Hematopoietic multipotent progenitor cell treated with erythropoietin and hydrocortisone succinate and interleukin-3 and kit ligand, for 6 days (in vitro differentiated cells): ENCODE data around the gene RBM19.

Experiments used
- DNase-seq: peaks from one replicate; pipeline ENCODE4 v3.0.0-alpha.2; 2015

Gene RBM19

DNA sequence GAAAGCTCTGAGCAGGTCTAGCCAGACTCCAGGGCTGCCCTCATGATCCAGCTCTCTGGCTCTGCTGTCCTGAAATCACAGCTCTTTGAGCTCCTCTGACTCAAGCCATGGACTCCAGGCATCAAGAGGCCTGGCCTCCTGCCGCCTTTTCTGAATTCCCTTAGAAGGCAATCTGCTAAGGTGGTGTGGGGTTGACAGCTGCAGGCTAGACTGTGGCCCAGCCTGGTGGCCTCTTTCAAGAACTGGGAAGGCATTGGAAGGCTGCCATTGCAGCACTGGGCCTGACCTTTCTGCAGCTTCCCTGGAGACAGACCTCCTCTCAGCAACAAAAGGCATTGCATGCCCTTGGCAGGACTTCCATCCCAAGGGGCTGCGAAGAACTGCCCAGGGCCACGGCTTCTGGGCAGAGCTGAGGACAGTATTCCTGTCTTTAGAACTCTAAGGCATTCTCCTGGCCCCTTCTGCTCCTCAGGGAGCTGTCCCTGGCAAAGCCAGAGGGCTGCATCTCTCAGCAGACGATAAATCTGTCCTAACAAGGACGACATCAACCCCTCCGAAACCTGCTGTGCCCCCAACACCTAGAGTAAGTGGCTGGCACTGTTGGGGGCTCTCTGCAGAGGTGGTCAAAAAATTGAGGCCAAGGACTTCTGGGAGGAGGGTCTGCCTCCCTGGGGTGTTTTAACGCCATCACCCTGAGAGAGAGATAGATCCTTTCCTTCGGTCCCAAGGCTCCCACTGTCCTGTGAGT lies 115.6 kb downstream of the RBM19 start:
- DNase-seq: no peak

DNA sequence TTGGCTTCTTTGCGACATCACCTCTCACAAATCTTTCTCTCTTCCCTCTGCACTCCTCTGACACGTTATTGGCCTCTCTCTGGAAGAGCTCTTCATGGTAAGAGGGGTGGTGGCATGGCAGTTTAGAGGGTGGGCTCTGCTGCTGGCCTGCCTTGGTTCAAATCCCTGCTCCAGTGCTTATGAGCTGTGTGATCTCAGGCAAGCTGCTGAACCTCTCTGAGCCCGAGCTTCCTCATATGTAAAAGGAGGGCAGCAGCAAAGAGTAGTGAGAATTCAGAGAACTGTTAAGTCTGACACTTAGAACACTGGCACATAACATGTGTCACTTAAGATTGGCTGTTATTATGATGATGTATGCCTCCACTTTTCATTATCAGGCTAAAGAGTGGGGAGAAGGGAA lies 118.3 kb downstream of the RBM19 start:
- no peak for DNase-seq

DNA sequence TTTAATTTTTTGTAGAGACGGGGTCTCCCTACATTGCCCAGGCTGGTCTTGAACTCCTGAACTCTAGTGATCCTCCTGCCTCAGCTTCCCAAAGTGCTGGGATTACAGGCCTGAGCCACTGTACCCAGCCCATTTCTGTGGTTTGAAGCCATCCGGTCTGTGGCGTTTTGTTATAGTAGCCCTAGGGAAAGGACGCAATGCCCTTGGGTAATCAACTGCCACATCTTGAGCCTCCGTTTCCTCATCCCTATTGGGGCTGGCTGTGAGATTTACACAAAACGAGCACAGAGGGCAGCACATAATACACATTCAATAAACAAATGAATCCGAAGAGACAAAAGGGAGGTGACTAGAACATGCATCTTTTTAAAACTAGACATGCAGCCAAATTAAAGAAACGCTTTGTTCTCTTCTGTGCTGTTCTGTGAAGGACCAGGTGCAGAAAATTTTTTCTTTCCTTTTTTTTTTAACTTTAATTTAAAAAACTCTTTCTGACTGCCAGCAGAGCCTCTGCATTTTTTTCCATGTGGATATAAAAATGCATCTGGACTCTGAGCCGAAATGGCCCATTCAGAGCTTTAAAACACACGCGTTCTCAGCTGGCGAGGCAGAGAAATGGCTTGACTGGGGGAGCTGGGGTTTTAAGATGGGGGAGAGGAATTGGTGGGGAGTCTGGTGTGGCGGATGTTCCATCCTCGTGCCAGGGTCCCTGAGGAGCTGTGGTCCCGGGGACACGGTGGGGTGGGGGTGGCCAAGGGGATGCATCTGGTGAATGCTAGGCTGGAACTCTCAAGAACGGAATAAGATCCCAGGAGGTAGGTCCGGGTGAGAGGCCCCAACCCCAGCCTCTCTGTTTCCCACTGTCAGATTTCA lies 119.0 kb downstream of the RBM19 start:
- no peak for DNase-seq

DNA sequence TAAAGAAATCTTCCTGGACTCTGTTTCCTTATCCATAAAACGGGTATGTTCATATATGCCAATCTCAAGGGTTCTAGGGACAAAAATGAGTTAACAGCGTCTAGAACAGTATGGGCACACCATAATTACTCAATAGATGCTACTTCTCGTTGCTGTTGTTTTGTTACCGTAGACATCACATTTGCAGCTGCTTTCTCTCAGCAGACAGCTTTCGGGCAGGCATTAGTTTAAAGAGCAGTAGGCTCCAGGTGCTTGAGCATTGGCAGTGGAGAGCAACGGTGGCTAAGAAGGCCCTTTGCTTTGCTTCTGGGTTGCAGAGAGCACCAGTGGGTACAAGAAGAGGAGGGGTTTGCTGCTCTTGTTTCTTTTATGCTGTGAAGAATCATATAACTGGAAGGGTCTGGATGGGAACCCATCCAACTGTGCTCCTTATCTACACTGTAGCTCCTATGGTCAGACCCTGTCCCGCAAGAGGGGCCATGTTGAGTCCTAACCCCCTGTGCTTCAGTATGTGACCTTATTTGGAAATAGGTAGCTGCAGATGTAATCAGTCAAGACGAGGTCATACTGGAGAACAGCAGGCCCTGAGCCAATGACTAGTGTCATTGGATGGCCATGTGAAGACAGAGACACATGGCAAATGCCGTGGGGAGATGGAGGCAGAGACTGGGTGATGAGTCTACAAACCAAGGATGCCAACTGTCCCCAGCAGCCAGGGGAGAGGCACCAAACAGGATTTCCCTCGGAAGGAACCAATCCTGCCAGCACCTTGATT lies 120.0 kb downstream of the RBM19 start:
- DNase-seq: no peak

DNA sequence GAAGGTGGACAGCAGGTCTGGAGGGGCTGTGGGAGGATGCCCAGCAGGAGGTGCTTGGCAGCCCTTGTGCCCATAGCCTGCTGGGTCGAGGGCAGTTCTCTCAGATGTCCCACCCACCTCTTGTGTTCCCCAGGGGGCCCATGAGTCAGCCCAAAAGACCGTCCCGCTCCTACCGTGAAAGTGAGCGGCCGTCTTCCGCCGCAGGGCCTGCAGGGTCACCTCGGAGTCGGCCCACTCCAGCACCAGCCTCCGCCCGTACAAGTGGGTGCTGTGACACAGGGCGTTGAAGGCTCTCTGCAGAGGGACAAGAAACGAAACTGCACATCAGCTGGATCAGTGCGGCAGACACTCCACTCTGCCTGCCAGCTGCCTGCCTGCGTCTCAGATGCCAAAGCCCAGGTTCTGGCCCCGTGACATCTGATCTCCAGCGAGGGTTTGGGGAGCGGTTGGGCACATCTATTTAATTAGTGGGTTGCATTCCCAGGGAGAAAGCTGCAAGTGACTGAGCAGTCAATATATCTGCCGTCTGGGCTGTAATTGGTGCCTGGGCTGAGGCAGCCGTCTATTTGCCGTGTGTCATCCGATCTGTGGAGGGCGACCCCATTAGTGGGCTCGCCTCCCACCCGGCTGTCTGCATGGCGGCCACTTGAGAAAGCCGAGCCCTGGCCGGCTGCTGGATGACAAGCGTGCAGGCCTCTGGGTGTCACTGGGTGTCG lies 121.5 kb downstream of the RBM19 start:
- DNase-seq: no peak

DNA sequence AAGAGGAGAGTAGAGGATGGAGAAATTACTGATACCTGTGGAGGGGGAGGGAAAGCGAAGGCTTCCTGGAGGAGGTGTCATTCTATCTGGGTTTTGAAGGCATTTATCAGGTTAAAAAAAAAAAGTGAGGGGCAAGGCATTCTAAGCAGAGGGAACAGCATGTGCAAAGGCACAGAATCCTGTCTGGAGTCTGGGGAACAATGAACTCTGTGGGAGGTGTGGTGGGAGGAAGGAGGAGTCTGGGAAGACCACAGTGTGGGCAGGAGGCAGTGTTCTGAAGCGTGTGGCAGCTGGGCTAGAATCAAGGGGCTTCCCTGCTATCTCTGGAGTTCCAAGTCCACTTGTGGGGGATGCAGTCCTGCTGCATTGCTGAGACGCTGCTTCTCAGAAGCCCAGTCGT lies 123.4 kb downstream of the RBM19 start:
- no peak for DNase-seq

DNA sequence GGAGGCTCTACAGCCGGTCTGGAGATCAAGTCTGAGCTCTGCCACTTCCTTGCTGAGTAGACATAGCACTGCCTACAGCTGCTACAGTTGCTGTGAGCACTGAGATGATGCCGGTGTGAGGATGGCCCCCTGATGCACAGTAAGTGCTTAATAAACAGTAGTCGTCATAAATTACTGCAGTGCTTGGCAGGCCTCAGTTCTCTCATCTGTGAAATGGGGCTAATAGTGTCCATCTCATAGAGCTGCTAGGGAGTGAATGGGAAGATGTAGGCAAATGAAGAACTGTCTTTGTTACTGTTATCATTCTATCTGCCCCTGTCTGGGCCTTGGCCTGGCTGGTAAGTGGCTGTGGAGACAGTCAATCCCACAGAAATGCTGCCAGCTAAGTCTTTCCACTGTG lies 124.3 kb downstream of the RBM19 start:
- no peak for DNase-seq

DNA sequence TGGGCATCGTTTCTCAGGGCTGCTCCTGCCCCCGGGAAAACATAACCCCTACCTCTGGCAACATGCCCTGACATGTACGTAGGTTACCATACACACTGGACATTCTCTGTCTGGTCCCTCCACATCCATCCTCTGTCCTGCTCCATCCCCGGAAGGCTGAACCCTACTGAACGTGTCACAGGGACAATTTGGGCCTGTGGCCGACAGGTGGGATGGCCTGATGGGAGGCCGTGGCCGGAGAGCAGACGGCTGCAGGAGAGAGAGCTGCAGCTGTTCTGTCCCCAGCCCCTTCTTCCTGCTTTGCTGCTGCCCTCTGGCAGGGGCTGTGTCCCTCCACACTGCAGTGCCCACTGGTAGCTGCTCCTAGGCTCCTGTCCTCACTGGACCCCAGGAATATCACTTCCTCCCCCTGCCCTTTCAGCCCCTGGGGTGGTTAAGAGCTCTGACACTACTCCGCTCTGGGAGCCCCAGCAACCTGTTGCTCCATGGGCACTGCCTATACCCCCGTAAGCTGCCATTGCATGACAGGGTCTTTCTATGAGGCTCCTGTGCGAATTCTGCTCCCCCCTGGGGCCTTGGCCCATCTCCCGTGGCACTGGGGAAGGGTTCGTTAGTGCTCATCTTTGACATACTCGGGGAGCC lies 125.6 kb downstream of the RBM19 start:
- DNase-seq: no peak

DNA sequence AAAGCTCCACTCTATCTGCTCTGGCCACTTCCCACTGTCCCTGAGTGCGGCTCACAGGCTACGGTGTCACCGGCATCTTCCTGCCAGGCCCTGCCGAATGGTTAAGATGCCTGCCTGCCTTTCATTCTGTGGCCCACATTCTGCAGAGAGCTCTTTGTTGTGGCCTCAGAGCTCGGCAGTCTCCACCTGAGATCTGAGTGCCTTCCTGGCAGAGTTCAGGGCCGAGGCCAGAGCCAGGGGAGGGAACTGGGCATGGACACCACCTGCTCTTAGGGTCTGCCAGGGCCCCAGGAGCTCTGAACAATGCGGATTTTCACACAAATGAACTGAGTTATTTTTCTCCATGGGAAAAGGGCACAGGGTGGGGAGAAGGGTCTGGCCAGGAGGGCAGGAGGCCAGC lies 127.2 kb downstream of the RBM19 start:
- no peak for DNase-seq

DNA sequence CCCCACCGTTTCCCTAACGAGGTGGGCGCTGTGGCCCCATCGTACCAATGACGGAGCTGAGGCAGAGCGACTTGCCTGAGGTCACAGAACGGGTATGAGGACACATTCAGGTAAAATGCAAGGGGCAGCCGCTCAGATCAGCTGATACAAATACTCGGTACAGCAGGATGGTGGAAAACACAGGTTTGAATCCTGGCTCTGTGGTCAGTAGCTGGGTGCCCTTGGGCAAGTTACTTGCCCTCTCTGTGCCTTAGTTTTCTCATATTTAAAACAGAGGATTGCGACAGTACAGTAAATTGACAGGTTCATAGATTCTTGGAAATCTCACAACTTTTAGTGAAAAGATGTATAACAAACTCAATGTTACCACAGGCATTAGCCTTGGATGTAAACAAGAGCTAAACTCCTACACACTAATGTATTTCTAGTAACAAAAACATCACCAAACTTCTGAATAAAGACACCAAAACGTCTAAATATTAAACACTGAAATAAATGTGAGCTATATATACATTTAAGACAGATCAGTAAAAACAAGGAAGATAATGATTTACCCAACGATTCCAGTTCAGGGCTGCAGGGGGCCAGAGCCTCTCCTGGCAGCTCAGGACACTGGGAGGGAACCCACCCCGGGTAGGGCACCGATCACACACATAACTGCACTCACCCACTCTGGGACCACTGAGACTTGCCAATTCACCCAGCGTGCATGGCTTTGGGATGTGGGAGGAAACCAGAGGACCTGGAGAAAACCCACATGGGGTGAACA lies 128.4 kb downstream of the RBM19 start:
- no peak for DNase-seq

DNA sequence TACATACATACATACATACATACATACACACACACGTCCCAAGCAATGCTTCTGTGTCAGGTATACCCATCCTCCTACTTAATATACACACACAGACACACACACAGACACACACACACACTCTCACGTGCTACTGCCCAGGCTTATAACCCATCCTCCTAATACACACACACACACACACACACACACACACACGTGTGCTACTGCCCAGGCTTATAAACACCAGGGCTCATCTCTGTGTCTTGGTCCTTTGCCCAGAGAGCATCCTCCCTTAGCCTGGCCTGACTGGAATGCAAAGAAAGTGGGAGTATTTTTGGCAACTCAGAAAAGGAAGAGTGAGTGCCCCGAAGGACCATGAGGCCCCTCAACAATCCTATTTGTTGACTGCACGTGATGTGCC lies 129.0 kb downstream of the RBM19 start:
- no peak for DNase-seq

DNA sequence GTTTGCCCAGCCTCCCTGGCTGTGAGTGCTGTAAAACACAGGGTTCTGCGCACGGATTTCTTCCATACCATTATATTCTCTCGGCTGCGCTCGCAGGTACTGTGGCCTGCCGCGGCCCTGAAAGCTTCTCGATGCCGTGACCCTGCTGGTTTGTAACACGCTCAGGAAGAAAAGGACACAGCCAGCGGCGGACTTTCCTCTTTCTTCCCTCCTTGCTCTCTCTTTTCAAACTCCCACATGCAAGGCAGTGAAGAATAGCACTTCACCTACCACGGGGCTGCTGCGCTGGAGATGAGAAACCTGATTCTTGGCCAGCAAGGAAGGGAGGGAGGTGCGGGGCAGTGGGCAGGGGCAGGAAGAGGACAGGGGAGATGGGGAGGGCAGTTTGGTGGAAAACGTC lies 130.2 kb downstream of the RBM19 start:
- no peak for DNase-seq

DNA sequence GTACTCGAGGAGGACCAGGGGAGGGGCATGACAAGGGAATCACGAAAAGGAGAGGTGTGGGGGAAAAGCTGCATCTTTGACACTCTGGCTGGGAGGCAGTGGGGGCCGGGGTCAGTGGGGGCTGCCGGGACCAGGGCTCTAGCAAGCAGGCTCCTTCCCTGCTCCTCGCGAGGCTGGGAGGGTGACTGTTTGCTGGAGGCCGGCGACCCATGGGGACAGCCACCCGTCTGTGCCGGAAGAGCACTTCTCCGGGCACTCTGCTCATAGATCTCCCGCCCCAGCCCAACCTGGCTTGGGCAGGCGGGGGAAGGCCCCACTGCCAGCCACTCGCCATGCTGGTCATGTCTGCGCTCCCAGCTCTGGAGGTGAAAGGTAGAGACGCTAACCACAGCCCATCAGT lies 130.7 kb downstream of the RBM19 start:
- DNase-seq: no peak

DNA sequence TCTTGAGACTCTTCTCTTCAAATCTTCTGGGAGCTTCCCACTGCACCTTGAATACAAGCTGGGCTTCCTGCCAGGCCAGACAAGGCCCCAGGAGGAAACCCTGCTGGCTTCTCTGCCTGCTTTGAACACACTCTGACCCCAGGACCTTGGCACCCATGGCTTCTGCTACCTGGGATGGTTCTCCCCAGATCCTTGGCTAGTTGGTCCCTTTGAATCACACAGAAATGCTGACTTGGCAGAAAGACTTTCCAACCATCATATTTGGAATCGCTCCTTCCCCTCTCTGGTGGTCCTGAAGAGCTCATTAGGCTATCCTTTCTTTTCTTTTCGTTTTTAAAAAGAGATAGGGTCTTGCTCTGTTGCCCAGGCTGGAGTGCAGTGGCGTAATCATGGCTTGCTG lies 132.7 kb downstream of the RBM19 start:
- no peak for DNase-seq

DNA sequence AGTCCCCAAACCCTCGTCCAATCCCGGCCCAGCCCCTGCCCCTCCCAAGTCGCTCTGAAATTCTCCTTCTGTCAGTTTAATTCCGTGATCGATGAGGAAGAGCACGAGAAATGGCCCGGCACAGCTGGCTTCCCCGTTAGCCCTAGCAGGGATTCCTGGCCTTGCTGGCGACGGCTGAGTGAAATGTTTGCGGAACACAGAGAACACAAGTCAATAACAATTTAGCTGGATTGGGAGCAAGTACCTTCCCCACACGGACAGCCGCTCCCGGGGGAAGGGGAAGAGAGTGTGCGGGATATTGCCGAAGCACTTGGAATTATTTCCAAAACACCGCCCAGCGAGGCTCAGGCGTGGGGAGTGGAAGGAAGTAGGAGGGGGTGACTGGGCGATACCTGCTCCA lies 134.6 kb downstream of the RBM19 start:
- DNase-seq: no peak

DNA sequence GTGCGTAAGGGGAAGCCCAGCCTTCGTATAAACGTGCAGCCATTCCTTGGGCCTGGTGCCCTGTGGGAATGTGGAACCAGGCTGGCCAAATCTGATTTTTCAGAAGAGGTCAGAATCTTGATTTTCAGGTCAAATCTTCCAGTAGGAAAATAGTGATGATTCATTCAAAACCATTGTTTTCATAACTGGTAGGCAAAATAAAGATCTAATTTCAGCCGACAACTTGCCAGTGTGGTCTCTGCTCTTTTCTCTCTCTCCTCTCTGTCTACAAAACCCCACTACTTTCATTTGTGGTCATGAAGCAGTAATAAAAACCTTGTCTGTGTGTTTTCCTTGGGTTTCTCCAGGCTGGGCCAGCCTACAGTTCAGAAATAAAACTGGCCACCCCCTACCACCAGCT lies 135.1 kb downstream of the RBM19 start:
- DNase-seq: no peak

DNA sequence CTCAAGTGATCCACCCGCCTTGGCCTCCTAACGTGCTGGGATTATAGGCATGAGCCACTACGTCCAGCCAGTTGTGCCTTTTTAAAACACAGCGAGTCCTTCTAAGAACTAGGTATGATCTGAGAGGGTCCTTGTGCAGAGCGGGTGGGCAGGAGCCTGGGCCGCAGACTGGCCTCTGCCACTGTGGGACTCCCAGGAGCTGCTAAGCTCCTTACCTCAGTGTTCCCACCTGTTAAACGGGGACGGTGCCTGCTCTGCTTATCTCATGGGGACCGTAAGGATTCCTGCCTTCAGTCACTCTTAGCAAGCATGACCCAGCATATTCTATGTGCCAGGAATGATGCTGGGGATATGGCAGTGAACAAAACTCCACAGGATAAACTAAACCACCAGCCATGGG lies 136.9 kb downstream of the RBM19 start:
- no peak for DNase-seq

DNA sequence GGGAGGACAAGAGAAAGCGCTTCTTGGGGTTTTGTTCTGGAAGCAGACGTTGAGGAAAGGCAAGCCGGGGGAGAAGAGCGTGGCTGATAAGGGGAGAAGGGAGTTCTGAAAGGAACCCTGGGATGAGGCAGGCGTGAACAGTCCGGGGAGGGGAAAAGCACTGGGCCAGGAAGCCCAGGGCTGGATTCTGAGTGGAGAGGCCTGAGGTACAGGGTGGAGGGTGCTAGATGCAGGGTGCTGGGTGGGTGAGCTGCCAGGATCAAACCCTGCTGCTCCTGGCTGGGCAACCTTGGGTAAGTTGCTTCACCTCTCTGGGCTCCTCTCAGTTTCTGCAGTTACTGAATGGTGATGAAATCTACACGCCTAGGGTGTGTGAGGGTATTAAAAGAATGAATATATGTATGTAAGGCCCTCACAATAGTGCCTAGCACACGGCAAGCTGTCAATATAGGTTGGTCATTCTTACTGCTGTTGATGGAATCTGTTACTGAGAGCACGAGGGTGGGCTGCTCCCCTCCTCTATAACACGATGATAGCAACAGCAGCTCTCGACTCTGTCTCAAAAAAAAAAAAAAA lies 138.5 kb downstream of the RBM19 start:
- DNase-seq: no peak

DNA sequence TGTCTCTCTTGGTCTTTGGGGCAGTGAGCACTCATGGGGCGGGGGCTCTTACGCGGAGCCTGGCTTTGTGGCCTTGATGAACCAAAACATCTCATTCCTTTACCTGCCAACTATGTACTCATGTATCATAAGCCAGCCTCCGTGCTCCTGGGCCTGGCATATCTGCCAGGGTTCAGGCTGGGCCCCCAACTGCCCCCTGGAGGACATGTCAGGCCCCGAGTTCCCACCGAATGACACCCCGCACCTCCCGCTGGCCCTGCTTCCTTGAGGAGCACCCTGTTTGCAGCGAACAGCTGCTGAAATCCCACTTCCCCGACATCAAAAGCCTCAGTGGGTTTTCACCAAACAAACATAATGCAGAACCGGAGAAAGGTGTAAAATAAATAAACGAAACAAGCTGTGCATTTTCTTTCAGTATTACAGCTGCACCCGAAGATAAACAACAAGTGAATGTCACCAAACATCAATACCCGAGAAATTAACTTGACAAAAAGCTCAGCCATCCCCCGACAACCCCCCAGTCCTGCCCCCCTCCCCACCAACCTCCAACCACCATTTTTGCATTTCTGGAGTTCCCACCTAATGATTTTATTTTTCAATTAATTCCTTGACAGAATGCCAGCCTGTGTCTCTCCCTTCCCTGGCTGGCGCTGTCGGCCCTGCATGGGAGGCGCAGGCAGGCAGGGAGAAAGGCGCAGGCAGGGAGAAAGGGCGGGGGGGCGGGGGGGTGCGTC lies 139.2 kb downstream of the RBM19 start:
- DNase-seq: no peak

DNA sequence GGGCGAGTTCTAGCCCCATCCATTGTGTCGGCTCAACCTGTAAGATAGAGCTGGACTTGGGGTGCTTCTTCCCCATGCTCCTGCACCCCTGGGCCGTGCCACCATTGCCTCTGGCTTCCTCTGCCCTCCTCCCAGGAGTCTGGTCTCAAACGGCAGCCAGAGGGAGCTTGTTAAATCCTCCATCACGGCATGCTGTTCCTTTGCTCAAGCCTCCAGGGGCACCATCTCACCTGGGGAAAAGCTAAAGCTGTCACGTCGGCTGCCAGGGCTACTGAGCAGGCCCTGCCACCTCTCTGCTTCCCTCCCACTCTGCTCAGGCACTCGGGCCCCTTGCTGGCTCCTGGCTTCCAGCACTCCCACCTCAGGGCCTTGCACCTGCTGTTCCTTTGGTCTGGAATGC lies 140.4 kb downstream of the RBM19 start:
- DNase-seq: no peak

DNA sequence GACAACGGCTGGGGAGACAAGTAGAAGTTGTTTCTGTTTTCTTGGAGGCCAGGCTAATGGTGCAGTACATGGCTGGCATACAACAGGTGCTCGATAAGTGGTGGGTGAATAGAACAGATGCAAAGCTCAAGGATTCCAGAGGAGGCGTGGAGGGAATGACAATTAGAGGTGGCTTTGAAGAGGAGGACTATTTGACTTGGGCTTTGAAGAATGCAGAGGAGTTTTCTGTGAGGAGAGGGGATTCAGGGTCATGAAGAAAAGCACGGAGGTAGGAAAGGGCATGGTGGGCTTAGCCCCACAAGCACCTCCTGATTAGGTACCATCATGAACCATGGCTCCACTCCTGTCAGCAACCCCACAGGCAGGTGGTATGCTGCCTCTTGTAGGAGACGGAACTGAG lies 142.3 kb downstream of the RBM19 start:
- no peak for DNase-seq
